Adipocyte (in vitro differentiated cells): ENCODE results near the gene PEPD.

ENCODE experiments used
- DNase-seq: peaks from one replicate; pipeline ENCODE4 v3.0.0-alpha.2; 2015; ENCODE audit warnings: low read depth
- H3K27me3 ChIP-seq: replicated peaks from 2 replicates; pipeline ENCODE4 v1.7.0; 2013; ENCODE audit warnings: mild to moderate bottlenecking, low read length, moderate library complexity; ENCODE audit not compliant: control insufficient read depth, insufficient read depth
- H3K36me3 ChIP-seq: 2 replicates; pipeline ENCODE4 v1.7.0; 2013; ENCODE audit warnings: low read length, mild to moderate bottlenecking, moderate library complexity; ENCODE audit not compliant: control insufficient read depth, insufficient read depth, severe bottlenecking
- H3K4me1 ChIP-seq: 2 replicates; pipeline ENCODE4 v1.7.0; 2013; ENCODE audit warnings: mild to moderate bottlenecking, low read length, moderate library complexity; ENCODE audit not compliant: control insufficient read depth, insufficient read depth
- H3K4me3 ChIP-seq: 2 replicates; pipeline ENCODE4 v1.7.0; 2013; ENCODE audit warnings: mild to moderate bottlenecking, low read length, moderate library complexity
- H3K9ac ChIP-seq: 2 replicates; pipeline ENCODE4 v1.7.0; 2013; ENCODE audit warnings: mild to moderate bottlenecking, low read length, moderate library complexity
- H3K9me3 ChIP-seq: 2 replicates; pipeline ENCODE4 v1.7.0; 2013; ENCODE audit warnings: mild to moderate bottlenecking, low read length, moderate library complexity; ENCODE audit not compliant: control insufficient read depth

Gene PEPD

DNA sequence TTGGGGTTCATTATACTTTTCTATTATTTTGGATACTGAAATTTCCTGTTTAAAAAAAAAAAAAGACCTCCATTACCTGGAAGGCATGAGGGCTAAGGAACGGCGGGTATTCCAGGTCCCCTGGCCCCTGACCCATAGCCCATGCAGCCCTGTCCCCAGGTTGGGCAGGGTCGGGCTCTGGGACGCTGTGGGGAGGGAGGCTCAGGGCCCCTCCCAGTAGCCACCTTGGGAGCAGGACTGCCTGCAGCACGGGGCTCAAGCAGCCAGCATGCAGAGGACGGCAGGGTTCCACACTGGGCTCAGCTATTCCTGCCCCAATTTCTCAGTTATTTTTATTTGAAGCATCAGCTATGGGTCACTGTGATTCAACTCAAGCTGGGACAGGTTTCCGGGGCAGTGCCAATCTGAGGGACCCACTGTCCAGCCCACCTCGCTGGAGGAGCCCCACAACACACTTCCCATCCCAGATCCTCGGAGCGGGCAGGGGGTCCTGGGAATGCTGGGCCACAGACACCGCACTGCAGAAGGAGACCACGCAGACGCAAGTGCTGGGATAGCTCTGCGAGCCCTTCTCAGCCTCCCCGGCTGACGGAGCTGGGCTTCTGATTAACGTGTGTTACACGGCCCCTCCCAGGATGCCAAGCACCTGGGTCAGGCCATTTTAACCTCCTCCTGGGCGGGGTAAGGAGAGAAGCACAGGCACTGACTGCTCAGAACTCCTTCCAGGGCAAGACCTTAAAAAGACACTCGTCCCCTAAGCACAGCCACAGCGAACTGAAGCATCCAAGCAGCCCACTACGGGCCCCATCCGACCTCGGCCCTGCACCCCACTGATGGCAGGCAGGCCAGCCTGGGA, 60.1 kb downstream of the PEPD start:
- peaks cover 30% of the 10 kb centered on the region for H3K36me3 ChIP-seq
- H3K27me3 ChIP-seq, result no peaks in the 10 kb centered on the region
- H3K9ac ChIP-seq, result no peak overlapping the region
- H3K9me3 ChIP-seq, result no peaks in the 10 kb centered on the region
- DNase-seq, result no peak
- no peak overlapping the region for H3K4me3 ChIP-seq
- no peaks in the 10 kb centered on the region for H3K4me1 ChIP-seq

DNA sequence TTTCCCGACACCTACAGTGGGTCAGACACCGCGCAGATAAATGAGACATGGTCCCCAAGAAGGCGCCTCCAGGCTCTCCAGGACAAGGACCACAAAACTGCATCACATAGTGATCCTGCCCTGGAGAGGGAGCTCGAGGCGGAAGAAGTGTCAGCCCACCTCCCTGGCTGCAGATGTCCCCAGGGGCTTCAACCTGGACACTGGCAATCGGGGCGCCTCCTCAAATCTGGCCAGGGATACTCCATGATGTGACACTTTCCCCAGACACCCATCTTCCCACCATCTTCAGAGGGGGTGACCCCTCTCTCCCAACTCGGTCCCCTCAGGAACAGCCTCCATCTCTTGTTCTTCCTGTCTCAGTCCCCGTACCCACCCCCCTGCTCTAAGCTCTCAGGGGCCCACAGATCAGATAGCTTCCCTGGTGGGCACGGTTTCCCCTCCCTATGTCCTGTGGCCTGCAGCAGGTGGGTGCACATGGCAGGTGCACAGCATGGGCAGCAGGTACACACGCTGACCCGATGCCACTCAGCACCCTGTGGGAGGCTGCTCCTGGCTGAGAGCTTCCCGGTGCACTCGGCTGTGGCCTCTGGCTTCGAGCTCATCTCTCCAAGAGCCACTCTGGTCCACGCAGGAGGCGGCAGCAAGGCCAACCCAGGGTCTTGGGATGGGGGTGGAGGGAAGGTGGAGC, 61.2 kb downstream of the PEPD start:
- Histone ChIP-seq H3K4me3 (no peak overlapping the region), H3K27me3 (no peaks in the 10 kb centered on the region), H3K9ac (no peak overlapping the region), H3K4me1 (no peaks in the 10 kb centered on the region), H3K9me3 (no peaks in the 10 kb centered on the region), H3K36me3 (peaks cover 30% of the 10 kb centered on the region)
- no peak for DNase-seq

DNA sequence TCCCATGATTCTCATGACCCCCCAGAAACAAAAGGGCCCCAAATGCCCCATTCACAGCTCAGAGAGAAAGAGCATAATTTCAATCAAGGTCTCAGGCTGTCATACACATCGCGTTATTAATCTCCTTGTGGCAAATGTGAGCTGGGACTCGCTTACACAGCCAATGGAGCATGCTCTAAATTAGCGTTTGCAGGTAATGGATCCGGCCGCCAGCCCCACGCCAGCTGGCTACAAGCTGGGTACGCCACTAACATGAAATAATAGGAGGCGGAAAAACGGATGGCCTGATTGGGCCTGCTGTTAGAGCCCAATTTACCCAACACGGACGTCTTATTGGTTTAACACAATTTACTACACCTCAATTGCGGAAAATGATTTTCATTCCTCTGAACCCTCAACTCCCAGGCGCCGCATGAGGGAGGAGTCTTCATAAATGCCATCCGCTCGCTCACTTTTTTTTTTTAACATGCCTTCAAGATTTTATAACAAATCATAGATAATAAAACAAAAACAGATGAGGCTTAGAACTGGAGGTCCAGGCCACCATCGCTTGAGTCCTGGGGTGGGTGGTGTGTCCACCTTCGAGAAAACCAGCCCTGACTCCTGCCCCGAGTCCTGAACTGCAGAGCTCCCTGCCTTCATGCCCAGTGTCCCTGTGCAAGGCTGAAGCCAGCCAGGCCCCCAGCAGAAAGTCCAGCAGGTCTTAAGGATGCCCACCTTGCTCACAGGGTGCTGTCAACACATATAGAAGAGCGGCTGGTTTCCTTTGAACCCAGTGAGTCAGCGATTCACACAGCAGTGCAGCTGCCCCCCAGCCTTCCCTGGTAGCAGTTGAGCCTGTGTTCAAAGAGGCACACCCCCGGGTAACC, 62.1 kb downstream of the PEPD start:
- no peak for DNase-seq
- Histone ChIP-seq H3K9me3 (no peaks in the 10 kb centered on the region), H3K27me3 (no peaks in the 10 kb centered on the region), H3K4me1 (no peaks in the 10 kb centered on the region), H3K4me3 (no peak overlapping the region), H3K9ac (no peak overlapping the region), H3K36me3 (peaks cover 30% of the 10 kb centered on the region)

DNA sequence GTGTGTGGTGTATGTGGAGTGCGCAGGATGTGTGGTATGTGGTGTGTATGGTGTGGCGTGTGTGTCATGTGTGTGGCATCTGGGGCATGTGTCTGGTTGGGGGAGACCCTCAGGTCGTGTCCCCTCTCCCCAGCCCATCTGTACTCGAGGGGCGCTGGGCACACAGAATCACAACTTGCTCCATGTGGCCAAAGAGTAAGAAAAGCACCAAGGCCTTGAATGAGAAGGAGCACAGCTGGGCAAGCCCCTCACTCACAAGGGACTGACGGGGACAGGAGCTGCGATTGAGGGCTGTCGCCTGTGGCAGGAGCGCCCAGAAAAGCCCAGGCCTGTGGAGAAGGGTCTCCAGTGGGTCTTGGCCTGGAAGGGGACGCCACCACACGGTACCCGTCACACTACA, 62.8 kb downstream of the PEPD start:
- Histone ChIP-seq H3K9ac (no peak overlapping the region), H3K4me3 (no peak overlapping the region), H3K9me3 (no peaks in the 10 kb centered on the region), H3K36me3 (peaks cover 25% of the 10 kb centered on the region), H3K4me1 (no peaks in the 10 kb centered on the region), H3K27me3 (no peaks in the 10 kb centered on the region)
- no peak for DNase-seq

DNA sequence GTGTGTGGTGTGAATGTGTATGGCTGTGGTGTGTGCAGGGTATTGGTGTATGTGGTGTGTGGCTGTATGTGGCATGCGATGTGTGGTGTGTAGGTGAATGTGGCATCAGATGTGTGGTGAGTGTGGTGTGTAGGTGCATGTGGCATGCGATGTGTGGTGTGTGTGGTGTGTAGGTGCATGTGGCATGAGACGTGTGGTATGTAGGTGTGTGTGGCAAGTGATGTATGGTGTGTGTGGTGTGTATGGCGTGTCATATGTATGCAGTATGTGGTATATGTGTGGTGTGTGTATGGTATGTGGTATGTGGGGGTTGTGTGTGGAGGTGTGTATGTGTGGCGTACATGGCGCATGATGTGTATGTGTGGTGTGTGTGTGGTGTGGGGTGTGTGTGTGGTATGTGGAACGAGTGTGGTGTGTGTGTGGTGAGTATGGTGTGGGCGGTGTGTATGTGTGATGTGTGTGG, 63.4 kb downstream of the PEPD start:
- no peak overlapping the region for H3K4me3 ChIP-seq
- no peak for DNase-seq

DNA sequence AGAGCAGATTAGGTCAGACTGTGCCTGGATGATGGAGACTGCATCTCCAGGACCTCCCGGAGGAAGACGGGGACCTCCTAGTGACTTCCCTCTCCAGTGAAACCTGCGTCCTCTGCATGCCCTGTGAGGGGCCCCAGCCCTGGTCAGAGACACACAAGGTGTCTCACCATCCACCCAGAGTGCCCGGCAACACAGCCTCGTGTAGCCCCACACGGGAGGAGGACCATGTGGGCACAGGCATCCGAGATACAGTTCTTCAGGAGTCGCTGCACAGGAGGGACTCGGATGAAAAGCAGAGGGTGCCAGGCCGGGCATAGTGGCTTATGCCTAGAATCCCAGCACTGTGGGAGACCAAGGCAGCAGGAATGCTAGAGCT, 64.8 kb downstream of the PEPD start:
- no peaks in the 10 kb centered on the region for H3K4me1 ChIP-seq
- DNase-seq, result no peak
- peaks cover 7% of the 10 kb centered on the region for H3K36me3 ChIP-seq
- no peaks in the 10 kb centered on the region for H3K9me3 ChIP-seq
- no peak overlapping the region for H3K9ac ChIP-seq
- H3K4me3 ChIP-seq, result no peak overlapping the region
- no peaks in the 10 kb centered on the region for H3K27me3 ChIP-seq

More for the DNA sequence above, 63.4 kb downstream of the PEPD start:
- no peaks in the 10 kb centered on the region for H3K4me1 ChIP-seq
- H3K36me3 ChIP-seq, result peaks cover 19% of the 10 kb centered on the region
- no peaks in the 10 kb centered on the region for H3K27me3 ChIP-seq
- no peak overlapping the region for H3K9ac ChIP-seq
- H3K9me3 ChIP-seq, result no peaks in the 10 kb centered on the region

DNA sequence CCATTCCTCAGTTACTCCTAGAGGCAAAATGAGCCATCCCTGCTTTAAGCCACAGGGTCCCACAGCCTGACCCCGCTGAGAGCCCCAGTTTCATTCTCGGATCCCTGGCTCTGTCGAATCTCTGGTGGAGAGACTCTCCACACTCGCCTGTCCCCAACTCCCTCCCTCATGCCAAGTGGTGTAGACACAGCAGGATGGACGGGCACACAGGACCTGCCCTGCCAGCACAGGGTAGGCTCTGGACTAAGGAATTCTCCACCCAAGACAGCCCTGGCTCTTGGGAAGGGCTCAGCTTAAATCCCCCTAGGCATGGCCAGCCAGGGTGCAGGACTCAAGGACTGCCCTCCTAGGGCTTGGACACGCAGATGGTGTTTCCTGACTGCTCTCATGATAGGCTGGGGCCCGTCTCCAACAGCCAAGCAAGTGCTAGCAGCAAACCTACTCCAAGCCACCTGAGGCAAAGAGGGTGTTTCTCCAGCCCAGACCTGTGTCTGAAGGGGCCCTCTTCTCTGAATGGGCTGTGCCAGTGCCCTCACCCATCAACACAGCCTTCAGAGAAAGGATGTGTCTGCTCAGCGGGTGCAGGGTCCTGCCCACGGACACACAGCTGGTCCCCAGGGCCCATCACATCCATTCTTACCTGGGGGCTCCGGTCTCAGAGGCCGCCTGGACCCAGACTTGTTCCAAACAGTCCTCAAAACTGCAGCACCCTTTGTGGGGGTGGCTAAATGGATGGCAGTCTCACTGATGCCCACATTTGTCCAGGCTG, 65.3 kb downstream of the PEPD start:
- H3K9ac ChIP-seq, result no peak overlapping the region
- no peaks in the 10 kb centered on the region for H3K9me3 ChIP-seq
- H3K4me3 ChIP-seq, result no peak overlapping the region
- DNase-seq, result no peak
- no peaks in the 10 kb centered on the region for H3K27me3 ChIP-seq
- no peaks in the 10 kb centered on the region for H3K4me1 ChIP-seq
- H3K36me3 ChIP-seq, result peaks cover 7% of the 10 kb centered on the region

GRCh38 chr19:33453265-33453664, 68.3 kb downstream of the PEPD start:
- Histone ChIP-seq H3K9ac (no peak overlapping the region), H3K9me3 (no peaks in the 10 kb centered on the region), H3K27me3 (no peaks in the 10 kb centered on the region), H3K36me3 (no peaks in the 10 kb centered on the region), H3K4me1 (no peaks in the 10 kb centered on the region), H3K4me3 (no peak overlapping the region)
- no peak for DNase-seq

GRCh38 chr19:33450689-33451088, 70.9 kb downstream of the PEPD start:
- no peaks in the 10 kb centered on the region for H3K27me3 ChIP-seq
- H3K36me3 ChIP-seq, result no peaks in the 10 kb centered on the region
- no peak overlapping the region for H3K9ac ChIP-seq
- H3K4me1 ChIP-seq, result no peaks in the 10 kb centered on the region
- H3K9me3 ChIP-seq, result no peaks in the 10 kb centered on the region
- no peak for DNase-seq
- H3K4me3 ChIP-seq, result no peak overlapping the region

GRCh38 chr19:33449799-33450198, 71.8 kb downstream of the PEPD start:
- H3K4me1 ChIP-seq, result peaks cover 5% of the 10 kb centered on the region
- no peak for DNase-seq
- no peak overlapping the region for H3K4me3 ChIP-seq
- H3K36me3 ChIP-seq, result no peaks in the 10 kb centered on the region
- no peaks in the 10 kb centered on the region for H3K9me3 ChIP-seq
- no peak overlapping the region for H3K9ac ChIP-seq
- H3K27me3 ChIP-seq, result no peaks in the 10 kb centered on the region
